NCI-H187 treated with DMSO at 0.1 percent for 48 hours (cell line): ENCODE data around the gene MUTYH.
A peak's percentile ranks its signal among the peaks of the same experiment; 100 is the strongest.
"Not testable (repeated sequence)": the region's sequence is repeated elsewhere in the genome, so short reads cannot be mapped to it uniquely, and the experiment has no call there.

Experiments used
- DNase-seq: peaks from one replicate; lab custom pipeline; 2025; lab: John Stamatoyannopoulos, UW

MUTYH gene

DNA sequence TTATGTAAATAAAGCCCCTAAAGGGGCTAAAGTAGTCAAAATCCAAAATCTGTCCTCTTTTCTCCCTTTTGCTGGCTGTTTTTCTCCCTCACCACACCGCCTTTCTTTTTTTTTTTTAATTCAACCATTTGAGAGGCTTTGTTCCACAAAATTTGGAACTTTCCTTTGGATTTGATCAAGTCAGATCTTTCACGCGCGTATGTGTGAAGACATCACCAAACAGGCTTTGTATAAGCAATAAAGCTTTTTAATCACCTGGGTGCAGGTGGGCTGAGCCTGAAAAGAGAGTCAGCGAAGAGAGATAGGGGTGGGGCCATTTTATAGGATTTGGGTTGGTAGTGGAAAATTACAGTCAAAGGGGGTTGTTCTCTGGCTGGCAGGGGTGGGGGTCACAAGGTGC, 18.8 kb downstream of the MUTYH start:
- DNase-seq: no peak

DNA sequence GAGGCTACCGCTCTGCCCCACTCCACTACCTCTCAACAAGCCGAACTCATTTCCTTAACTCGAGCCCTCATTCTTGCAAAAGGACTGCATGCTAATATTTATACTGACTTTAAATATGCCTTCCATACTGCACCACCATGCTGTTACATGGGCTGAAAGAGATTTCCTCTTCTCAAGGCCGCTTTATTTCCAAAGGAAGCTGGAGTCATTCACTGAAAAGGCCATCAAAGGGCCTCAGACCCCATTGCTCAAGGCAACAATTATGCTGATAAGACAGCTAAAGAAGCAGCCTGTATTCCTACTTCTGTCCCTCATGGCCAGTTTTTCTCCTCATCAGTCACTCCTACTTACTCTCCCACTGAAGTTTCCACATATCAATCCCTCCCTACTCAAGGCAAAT, 20.5 kb downstream of the MUTYH start:
- DNase-seq: no peak

DNA sequence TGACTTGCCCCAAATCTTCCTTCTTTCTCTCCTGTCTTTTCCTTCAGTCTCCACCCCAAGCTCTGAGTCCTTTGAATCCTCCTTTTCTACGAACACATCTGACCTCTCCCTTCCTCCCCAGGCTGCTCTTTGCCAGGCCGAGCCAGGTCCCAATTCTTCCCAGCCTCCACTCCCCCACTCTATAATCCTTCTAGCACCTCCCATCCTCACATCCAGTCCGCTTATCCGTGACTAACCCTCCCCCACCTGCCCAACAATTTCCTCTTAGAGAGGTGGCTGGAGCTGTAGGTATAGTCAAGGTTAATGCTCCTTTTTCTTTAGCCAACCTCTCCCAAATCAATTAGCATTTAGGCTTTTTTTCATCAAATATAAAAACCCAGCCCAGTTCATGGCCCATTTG, 23.1 kb downstream of the MUTYH start:
- no peak for DNase-seq

DNA sequence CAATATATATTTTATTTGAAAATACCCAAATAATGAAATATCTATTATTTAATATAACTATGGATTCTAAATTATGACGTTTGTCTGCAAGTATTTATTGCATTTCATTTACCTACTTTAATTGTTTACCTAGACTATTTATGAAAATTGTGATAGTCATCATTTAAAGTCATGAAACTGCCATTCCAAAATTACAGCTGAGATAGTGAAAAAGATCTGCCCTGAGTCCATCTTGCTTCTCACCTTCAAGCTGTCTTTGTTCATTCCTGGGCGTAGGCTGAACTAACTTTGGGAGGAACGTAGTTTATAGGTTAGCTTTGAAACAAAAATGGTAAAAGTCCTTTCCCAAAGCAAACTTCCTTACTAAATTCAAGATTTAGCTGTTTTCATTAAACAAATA, 26.0 kb downstream of the MUTYH start:
- no peak for DNase-seq

DNA sequence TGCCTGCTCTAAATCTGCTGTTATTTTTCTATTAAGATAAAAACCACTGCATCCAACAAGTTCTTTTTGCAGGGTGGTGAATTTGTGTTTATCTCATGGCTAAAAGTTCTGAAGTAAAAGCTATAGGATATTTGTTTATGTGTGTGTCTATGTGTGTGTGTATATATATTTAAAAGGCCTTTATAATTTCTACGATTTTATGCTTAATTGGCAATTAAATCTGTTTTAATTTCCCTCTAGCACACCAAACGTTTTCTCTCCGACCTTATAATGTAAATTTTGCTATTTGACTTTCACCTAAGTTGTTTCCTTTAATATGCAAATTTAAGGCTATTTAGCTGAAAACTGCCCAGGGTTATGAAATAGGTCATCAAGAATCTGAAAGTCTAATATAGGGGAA, 33.3 kb downstream of the MUTYH start:
- no peak for DNase-seq

DNA sequence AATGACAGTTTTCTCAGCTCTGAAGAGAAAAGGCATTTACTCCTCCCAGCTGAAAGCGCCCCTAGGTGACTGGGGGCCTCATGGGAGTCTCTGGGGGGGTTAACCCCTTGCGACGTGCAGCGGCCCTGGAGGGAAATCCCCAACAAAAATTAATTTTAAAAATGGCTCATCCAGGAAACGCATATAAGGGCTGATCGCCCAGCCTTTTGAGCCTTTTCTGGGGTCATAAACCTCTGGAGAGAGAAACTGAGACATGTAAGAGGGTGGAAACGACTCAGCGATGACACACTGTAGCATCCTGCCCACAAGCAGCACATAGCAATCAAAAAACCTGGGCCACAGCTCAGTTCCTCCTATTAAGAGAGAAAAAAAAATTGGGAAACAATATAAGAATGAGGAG, 33.9 kb downstream of the MUTYH start:
- no peak for DNase-seq

DNA sequence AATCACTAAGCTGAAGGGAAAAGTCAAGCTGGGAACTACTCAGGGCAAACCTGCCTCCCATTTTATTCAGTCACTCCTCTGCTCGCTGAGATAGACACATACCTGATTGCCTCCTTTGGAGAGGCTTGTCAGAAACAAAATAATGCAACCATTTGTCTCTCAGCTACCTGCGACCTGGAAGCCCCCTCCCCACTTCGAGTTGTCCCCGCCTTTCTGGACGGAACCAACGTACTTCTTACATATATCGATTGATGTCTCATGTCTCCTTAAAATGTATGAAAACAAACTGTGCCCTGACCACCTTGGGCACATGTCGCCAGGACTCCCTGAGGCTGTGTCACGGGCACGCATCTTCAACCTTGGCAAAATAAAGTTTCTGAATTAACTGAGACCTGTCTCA, 35.0 kb downstream of the MUTYH start:
- no peak for DNase-seq

DNA sequence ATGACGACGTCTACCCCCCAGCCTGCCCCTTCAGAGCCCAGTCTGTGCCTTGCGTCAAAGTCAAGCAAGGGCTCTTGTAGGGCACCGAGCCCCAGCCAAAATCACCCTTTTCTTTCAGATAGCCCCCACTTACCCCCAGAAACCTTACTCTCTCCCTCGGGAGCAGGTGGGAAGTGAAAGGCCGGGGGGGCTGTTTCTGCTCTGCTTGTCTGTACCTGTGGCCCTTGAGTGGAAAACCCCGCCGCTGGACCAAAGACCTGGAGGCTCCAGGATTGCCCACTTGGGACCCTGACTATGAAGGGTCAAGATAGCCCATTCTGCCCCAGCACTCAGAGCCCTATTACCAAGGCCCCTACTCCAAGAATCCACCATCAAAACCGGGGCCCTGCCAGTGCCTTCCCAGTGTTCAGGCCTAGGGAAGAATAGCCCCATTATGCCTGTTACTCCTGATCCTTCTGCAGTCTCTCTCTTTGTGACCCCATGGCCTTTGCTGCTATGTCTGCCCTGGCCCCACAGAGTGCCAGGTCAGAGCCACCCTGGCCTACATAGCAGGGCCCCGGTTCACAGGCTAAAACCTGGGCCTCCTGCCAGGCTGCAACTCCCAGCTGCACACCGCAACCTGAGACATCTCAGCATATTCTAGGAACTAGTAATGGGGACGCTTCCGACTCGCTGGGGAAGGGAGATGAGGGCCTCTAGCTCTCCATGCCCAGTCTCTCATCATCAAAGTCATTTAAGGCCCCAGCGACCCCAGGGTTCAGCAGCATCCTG, 35.7 kb downstream of the MUTYH start:
- DNase-seq: no peak

DNA sequence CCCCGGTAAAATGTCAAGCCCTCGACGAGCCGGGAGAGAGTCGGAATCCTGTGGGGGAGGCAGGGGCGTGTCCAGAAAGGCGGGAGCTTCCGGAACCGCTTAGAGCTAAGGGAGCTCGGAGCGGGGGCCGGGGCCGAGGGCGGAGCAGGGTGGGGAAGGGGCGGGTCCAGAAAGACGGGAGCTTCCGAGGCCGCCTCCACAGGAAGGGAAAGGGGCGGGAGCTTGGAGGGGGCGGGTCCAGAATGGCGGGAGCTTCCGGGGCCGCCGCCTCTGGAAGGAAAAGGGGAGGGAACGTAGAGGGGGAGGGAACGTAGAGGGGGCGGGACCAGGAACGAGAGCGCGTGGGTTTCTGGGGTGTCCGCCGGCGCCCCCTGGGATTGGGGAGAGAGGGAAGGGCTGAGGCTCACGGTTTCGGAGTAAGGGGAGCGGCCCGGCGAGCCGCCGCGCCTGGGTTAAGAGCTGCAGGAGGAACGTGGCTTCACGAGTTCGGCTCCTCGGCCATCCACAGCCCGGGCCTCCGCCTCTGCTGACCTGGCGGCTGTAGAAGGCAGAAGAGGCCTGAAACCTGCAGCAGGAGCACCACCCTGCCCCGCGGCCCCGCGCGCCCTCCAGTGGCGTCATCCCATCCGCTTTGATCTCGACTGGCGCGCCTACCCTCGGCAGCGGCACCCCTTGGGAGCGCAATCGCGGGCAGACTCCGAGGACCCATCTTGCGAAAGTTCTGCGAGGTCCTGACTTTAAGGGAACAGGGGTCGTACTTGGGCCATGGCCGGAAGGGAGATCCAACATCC, 36.5 kb downstream of the MUTYH start:
- DNase-seq: peak; percentile 77

DNA sequence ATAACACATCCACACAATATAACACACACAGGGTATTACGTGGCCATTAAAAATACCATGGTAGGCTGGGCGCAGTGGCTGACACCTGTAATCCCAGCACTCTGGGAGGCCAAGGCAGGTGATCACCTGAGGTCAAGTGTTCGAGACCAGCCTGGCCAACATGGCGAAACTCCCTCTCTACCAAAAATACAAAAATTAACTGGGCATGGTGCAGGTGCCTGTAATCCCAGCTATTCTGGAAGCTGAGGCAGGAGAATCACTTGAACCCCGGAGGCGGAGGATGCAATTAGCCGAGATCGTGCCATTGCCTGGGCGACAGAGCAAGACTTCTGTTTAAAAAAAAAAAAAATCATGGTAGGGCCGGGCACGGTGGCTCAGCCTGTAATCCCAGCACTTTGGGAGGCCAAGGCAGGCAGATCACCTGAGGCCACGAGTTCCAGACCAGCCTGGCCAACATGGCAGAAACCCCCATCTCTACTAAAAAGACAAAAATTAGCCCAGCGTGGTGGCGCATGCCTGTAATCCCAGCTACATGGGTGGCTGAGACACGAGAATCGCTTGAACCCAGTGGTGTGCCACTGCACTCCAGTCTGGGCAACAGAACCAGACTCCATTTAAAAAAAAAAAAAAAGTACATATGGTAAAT, 37.6 kb downstream of the MUTYH start:
- DNase-seq: no peak

DNA sequence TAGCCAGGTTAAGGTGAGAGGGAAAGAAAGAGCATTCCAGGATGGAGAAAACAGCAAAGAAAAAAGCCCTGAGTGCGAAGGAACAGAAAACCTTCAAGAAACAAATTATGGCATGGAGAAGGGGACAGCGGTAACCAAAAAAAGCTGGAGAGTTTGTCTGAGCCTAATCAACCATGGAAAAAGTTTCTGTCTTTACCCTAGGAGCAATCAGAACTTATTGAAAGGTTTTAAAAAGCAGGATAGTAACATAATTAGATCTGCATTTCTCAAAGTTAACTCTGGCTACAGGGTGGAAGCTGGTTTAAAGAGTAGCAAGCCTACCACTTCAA, 39.6 kb downstream of the MUTYH start:
- DNase-seq: no peak

DNA sequence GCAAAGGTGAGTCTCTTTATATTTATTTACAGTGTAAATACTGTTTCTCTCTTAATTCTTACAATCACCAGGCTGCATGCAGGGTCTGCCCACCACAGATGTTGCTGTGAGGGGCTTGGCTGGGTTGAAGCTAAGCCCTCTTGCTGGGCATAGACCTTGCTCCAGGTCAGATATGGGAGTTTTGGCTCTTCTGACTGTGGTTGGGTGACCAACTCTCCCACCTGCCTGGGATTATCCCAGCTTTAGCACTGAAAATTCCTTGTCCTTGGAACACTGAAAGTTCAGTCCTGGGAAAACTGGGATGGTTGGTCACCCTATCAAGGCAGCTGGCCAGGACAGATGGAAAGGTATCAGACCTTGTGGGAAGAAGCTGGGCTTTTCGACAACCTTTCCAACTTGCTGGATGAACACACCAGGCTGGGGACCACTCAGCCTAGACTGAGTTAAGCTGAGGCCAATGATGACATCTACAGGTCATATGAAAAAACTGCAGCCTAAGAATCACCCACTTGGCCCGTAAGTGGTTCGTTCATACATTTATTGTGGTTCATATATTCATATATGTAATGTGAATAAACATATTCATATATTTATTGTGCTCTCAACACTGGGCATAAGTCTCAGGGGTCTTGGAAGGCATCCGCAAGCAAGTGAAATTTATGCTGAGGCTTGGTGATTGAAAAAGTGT, 40.1 kb downstream of the MUTYH start:
- peak; percentile 54 for DNase-seq

DNA sequence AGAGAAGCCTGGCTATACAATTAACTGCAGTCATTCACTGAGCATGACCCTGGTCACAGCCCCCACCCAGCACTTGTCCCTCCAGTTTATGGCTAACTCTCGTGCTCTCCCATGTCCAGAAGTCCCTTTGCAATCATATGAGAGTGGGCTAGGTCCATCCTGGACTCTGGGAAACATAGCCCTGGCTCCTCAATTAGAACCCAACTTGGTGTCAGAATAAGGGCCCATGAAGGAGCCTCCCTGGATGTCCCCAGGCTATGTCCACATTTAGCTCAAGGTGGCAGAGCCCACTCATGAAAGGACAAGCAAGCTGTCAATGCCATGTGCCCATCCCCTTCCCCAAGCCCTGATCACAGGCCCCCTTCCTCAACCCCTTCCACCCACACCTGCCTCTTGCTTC, 40.9 kb downstream of the MUTYH start:
- DNase-seq: no peak

DNA sequence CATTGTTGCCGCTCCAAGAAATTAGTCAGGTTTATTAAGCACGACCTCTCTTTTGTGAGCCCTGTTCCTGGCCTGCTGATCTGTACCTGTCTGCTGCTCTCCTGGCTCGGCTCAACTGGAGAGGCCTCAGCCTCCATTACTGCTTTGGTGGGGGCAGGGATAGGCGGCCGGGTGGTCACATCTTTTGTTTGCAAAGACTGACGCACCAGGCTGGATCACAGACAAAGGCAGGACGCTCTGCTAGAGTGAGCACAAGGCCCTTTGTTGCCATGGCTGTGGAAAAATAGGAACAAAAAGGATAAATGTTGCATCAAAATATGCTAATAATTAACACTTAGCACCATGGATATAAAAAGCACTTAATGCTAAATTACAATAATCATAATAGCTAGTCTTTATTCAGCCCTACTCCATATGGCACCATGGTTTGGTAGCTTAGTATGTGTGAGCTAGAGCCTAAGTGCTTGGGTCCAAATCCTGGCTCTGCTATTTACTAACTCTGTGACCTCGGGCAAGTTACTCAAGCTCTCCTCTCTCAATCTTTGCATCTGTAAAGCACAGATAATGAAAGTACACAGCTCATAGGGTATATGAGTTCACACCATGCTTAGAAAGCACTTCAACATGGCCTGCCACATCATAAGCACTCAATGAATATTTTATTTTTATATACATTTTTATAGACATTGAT, 42.4 kb downstream of the MUTYH start:
- DNase-seq: no peak

DNA sequence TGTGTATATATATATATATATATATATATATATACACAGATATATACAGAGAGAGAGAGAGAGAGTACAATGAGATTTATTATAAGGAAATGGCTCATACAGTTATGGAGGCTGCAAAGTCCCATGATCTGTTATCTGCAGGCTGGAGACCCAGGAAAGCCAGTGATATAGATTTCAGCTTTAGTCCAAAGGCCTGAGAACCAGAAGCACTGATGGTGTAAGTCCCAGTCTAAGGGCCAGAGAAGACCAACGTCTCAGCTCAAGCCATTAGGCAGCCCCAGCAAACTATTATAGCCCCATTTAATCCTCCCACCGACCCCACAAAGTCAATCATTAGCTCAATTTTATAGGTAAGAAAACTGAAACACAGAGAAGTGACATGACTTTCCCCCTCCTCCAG, 48.5 kb downstream of the MUTYH start:
- no peak for DNase-seq

DNA sequence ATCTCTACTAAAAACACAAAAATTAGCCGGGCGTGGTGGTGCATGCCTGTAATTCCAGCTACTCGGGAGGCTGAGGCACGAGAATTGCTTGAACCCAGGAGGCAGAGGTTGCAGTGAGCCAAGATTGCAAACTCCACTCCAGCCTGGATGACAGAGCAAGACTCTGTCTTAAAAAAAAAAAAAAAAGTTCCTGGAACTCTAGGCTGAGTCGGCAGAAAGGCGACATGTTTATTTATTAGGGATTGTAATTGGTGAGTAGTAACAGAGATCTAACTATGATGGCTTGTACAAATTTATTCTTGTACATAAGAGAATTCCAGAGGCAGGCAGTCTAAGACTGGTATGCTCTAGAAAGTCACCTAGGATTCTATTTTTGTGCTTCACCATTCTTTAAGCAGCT, 49.2 kb downstream of the MUTYH start:
- not testable (repeated sequence) for DNase-seq

DNA sequence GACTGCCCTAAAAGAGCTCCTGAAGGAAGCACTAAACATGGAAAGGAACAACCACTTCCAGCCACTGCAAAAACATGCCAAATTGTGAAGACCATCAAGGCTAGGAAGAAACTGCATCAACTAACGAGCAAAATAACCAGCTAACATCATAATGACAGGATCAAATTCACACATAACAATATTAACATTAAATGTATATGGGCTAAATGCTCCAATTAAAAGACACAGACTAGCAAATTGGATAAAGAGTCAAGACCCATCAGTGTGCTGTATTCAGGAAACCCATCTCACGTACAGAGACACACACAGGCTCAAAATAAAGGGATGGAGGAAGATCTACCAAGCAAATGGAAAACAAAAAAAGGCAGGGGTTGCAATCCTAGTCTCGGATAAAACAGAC, 53.7 kb downstream of the MUTYH start:
- not testable (repeated sequence) for DNase-seq

DNA sequence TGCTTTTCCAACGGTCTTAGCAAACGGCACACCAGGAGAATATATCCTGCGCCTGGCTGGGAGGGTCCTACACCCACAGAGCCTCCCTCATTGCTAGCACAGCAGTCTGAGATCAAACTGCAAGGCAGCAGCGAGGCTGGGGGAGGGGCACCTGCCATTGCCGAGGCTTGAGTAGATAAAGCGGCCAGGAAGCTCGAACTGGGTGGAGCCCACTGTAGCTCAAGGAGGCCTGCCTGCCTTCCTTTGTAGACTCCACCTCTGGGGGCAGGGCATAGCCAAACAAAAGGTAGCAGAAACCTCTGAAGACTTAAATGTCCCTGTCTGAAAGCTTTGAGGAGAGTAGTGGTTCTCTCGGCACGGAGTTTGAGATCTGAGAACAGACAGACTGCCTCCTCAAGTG, 55.4 kb downstream of the MUTYH start:
- DNase-seq: not testable (repeated sequence)

DNA sequence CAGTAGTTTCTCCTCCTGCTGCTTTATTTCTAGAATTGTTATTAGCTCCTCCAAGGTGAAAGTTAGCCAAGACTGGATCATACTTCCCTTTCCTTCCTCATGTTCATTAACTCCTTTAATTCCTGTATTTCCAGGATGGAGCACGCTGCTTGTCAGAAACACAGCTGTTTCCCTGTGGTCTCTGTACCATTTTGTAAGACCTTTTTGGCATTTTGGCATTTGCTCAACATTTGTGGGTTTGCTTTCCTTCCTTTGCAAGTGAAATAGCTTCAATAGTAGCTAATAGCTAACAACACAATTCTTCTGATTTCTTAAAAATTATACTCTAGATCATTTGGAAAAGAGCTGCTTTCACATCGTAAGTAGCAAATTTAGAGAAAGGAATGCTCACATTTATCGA, 57.9 kb downstream of the MUTYH start:
- DNase-seq: no peak
